H9 (cell line): ENCODE measurements around the gene GET4. TPM values are rescaled to one million over a fixed set of nuclear protein-coding genes. Genes with fewer than 3 reads are reported as not detected.

ENCODE experiments used
- DNase-seq: peaks from one replicate; pipeline ENCODE4 v3.0.0-alpha.2; 2017
- H2AFZ ChIP-seq: one replicate; pipeline ENCODE4 v1.6.1; 2013; ENCODE audit warnings: mild to moderate bottlenecking, low read length, control low read depth, moderate library complexity
- H2AK5ac ChIP-seq: 2 replicates; pipeline ENCODE4 v1.6.1; 2013; ENCODE audit warnings: low read length, control low read depth, mixed read lengths; ENCODE audit not compliant: insufficient read length
- H2BK120ac ChIP-seq: one replicate; pipeline ENCODE4 v1.6.1; 2013; ENCODE audit warnings: low read depth, mild to moderate bottlenecking, low read length, control low read depth, inconsistent platforms; ENCODE audit not compliant: poor library complexity, severe bottlenecking
- H2BK12ac ChIP-seq: 2 replicates; pipeline ENCODE4 v1.6.1; 2013; ENCODE audit warnings: low read length, control low read depth, mixed read lengths, low read depth; ENCODE audit not compliant: insufficient read length
- H2BK15ac ChIP-seq: 2 replicates; pipeline ENCODE4 v1.6.1; 2013; ENCODE audit warnings: low read depth, low read length, control low read depth
- H2BK20ac ChIP-seq: one replicate; pipeline ENCODE4 v1.6.1; 2013; ENCODE audit warnings: low read depth, mild to moderate bottlenecking, low read length, control low read depth, inconsistent platforms; ENCODE audit not compliant: poor library complexity, severe bottlenecking
- H2BK5ac ChIP-seq: 2 replicates; pipeline ENCODE4 v1.6.1; 2013; ENCODE audit warnings: low read length, control low read depth, mixed read lengths; ENCODE audit not compliant: insufficient read length
- H3K14ac ChIP-seq: 2 replicates; pipeline ENCODE4 v1.6.1; 2013; ENCODE audit warnings: low read length, control low read depth; ENCODE audit not compliant: insufficient read depth
- H3K18ac ChIP-seq: 2 replicates; pipeline ENCODE4 v1.6.1; 2013; ENCODE audit warnings: low read depth, mild to moderate bottlenecking, mixed read lengths, low read length, control low read depth; ENCODE audit not compliant: insufficient read length
- H3K23ac ChIP-seq: 2 replicates; pipeline ENCODE4 v1.6.1; 2013; ENCODE audit warnings: low read length, control low read depth, mixed read lengths, low read depth; ENCODE audit not compliant: insufficient read length
- H3K23me2 ChIP-seq: 2 replicates; pipeline ENCODE4 v1.6.1; 2013; ENCODE audit warnings: low read depth, mild to moderate bottlenecking, mixed read lengths, low read length, control low read depth; ENCODE audit not compliant: insufficient read length, poor library complexity, severe bottlenecking
- H3K27ac ChIP-seq: 2 replicates; pipeline ENCODE4 v1.5.1; 2013; ENCODE audit warnings: low read length, control low read depth, mixed read lengths, low read depth; ENCODE audit not compliant: insufficient read length
- H3K27me3 ChIP-seq: 2 replicates; pipeline ENCODE4 v1.6.1; 2013; ENCODE audit warnings: low read length, control low read depth, inconsistent platforms; ENCODE audit not compliant: insufficient read depth
- H3K4ac ChIP-seq: 2 replicates; pipeline ENCODE4 v1.6.1; 2013; ENCODE audit warnings: low read depth, mild to moderate bottlenecking, control low read depth, inconsistent platforms, low read length, moderate library complexity
- H3K4me1 ChIP-seq: 2 replicates; pipeline ENCODE4 v1.6.1; 2013; ENCODE audit warnings: low read length, control low read depth, inconsistent platforms; ENCODE audit not compliant: insufficient read depth
- H3K4me2 ChIP-seq: 2 replicates; pipeline ENCODE4 v1.6.1; 2013; ENCODE audit warnings: low read length, control low read depth, mixed read lengths; ENCODE audit not compliant: insufficient read length, insufficient read depth
- H3K56ac ChIP-seq: 2 replicates; pipeline ENCODE4 v1.6.1; 2013; ENCODE audit warnings: low read depth, mild to moderate bottlenecking, mixed read lengths, low read length, control low read depth; ENCODE audit not compliant: insufficient read length
- H3K79me1 ChIP-seq: 2 replicates; pipeline ENCODE4 v1.6.1; 2013; ENCODE audit warnings: low read depth, mild to moderate bottlenecking, moderate library complexity, low read length, control low read depth, inconsistent platforms; ENCODE audit not compliant: insufficient read depth, poor library complexity, severe bottlenecking
- H3K79me2 ChIP-seq: 2 replicates; pipeline ENCODE4 v1.6.1; 2013; ENCODE audit warnings: low read length, control low read depth, inconsistent platforms; ENCODE audit not compliant: insufficient read depth
- H3K9ac ChIP-seq: 2 replicates; pipeline ENCODE4 v1.6.1; 2013; ENCODE audit warnings: low read length, control low read depth, mixed read lengths; ENCODE audit not compliant: insufficient read length; ENCODE audit errors: extremely low read depth
- H3K9me3 ChIP-seq: one replicate; pipeline ENCODE4 v1.6.1; 2013; ENCODE audit warnings: low read depth, low read length, inconsistent platforms; ENCODE audit not compliant: control insufficient read depth
- H3T11ph ChIP-seq: one replicate; pipeline ENCODE4 v1.6.1; 2013; ENCODE audit warnings: mild to moderate bottlenecking, low read length, control low read depth, inconsistent platforms
- H4K20me1 ChIP-seq: one replicate; pipeline ENCODE4 v1.6.1; 2013; ENCODE audit not compliant: control insufficient read depth, insufficient read length, insufficient read depth
- H4K5ac ChIP-seq: 2 replicates; pipeline ENCODE4 v1.6.1; 2013; ENCODE audit warnings: low read depth, mild to moderate bottlenecking, mixed read lengths, low read length, control low read depth; ENCODE audit not compliant: insufficient read length
- H4K8ac ChIP-seq: replicated peaks from 2 replicates; pipeline ENCODE4 v1.6.1; 2013; ENCODE audit warnings: low read length, control low read depth, mixed read lengths, low read depth; ENCODE audit not compliant: insufficient read length
- H4K91ac ChIP-seq: 2 replicates; pipeline ENCODE4 v1.6.1; 2013; ENCODE audit warnings: low read depth, mild to moderate bottlenecking, moderate library complexity, mixed read lengths, low read length, control low read depth; ENCODE audit not compliant: insufficient read length
- H3K27ac Mint-ChIP-seq, 3 experiments: 2 replicates in 2 of 3; 3 replicates in 1 of 3; pipeline ENCODE4 v1.8.0; 2020 to 2021; ENCODE audit warnings: mixed read lengths in 3 of 3, mild to moderate bottlenecking in 1 of 3, moderate library complexity in 1 of 3
- H3K27me3 Mint-ChIP-seq: 2 replicates; pipeline ENCODE4 v1.8.0; 2021; ENCODE audit warnings: low read depth, mild to moderate bottlenecking, moderate library complexity, mixed read lengths
- H3K36me3 Mint-ChIP-seq, 3 experiments: 2 replicates in 2 of 3; 3 replicates in 1 of 3; pipeline ENCODE4 v1.8.0; 2020 to 2021; ENCODE audit warnings: low read depth in 3 of 3, mixed read lengths in 3 of 3; ENCODE audit not compliant: insufficient read depth in 1 of 3
- H3K4me1 Mint-ChIP-seq, 2 experiments: 2 replicates each; pipeline ENCODE4 v1.8.0; 2020; ENCODE audit warnings: mixed read lengths in 2 of 2
- H3K4me3 Mint-ChIP-seq, 2 experiments: 2 replicates in 1 of 2; 3 replicates in 1 of 2; pipeline ENCODE4 v1.8.0; 2020 to 2021; ENCODE audit warnings: mild to moderate bottlenecking in 2 of 2, mixed read lengths in 2 of 2, moderate library complexity in 1 of 2
- H3K9me3 Mint-ChIP-seq, 2 experiments: 2 replicates in 1 of 2; 3 replicates in 1 of 2; pipeline ENCODE4 v1.8.0; 2020; ENCODE audit warnings: mild to moderate bottlenecking in 2 of 2, mixed read lengths in 2 of 2, moderate library complexity in 1 of 2
- WGBS: extraction: QIAGEN DNeasy Blood & Tissue Kit; methylation state at CpG from one replicate; pipeline ENCODE4 v1.1.7; 2013; ENCODE audit warnings: missing lambda C conversion rate, low lambda C conversion rate, mixed read lengths; ENCODE audit not compliant: insufficient read length; ENCODE audit errors: extremely low coverage; 5-methylcytosine and 5-hydroxymethylcytosine counted together
- total RNA-seq: library from RNA; stranded (reverse); gene quantifications from 2 replicates; pipeline ENCODE4 v1.2.1, GENCODE V29; 2021
- TF ChIP-seq, protein P1 (sequence below): fragments of 200-600 bp; sonication (generic); conservative IDR thresholded peaks from 3 replicates; pipeline ENCODE4 v1.8.0; 2021; ENCODE audit warnings: antibody characterized with exemption, mild to moderate bottlenecking

The GET4 gene
- total RNA-seq, 1 experiment from 2014 or later, result 70.2 TPM

DNA sequence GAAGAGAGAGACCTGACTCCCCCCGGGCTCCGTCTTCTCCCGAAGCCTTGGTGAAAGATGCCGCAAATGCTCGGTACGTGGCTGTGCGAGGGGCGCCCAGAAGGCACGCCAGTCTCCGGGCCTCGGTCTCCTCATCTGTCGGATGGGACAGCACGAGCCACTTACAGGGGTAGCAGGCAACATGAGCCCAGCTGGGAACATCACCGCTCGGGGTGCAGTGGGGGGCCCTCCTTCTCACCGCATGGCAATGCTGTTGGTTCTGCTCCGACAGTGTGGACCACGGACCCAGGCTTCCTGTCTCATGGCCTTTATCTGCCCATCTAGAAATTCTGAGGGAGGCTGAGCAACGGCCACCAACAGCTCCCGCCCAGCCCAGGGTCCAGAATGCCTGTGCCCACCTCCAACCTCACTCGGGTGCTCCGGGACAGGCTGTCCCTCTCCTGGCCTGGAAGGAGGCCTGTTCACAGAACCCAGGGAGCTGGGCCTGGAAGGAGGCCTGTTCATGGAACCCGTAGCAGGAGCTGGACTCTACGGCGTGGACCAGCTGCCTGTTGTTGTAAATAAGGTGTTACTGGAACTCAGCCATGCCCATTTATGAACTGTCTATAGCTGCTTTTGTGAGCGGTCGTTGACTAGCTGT lies 62.3 kb downstream of the GET4 start:
- H2BK120ac ChIP-seq, result no peak overlapping the region
- Mint-ChIP-seq H3K27ac (no peak overlapping the region), H3K27me3 (peaks cover 12% of the 10 kb centered on the region), H3K9me3 (peaks cover 3 to 4% of the 10 kb centered on the region in 2 experiments; a peak in 3 of 5 replicates), H3K4me3 (no peak overlapping the region), H3K36me3 (no peaks in the 10 kb centered on the region; a peak in 2 of 7 replicates), H3K4me1 (peaks cover 4 to 5% of the 10 kb centered on the region in 2 experiments; a peak in 2 of 4 replicates)
- H2BK20ac ChIP-seq, result no peak overlapping the region
- no peak overlapping the region for H2BK12ac ChIP-seq
- no peak for DNase-seq
- no peak overlapping the region for H3K27ac ChIP-seq
- H3K18ac ChIP-seq, result no peak overlapping the region
- H3K56ac ChIP-seq, result no peak overlapping the region
- TF ChIP-seq, protein P1, sequence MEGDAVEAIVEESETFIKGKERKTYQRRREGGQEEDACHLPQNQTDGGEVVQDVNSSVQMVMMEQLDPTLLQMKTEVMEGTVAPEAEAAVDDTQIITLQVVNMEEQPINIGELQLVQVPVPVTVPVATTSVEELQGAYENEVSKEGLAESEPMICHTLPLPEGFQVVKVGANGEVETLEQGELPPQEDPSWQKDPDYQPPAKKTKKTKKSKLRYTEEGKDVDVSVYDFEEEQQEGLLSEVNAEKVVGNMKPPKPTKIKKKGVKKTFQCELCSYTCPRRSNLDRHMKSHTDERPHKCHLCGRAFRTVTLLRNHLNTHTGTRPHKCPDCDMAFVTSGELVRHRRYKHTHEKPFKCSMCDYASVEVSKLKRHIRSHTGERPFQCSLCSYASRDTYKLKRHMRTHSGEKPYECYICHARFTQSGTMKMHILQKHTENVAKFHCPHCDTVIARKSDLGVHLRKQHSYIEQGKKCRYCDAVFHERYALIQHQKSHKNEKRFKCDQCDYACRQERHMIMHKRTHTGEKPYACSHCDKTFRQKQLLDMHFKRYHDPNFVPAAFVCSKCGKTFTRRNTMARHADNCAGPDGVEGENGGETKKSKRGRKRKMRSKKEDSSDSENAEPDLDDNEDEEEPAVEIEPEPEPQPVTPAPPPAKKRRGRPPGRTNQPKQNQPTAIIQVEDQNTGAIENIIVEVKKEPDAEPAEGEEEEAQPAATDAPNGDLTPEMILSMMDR, result no peak
- H3K23me2 ChIP-seq, result no peaks in the 10 kb centered on the region
- no peaks in the 10 kb centered on the region for H3K79me2 ChIP-seq
- no peaks in the 10 kb centered on the region for H3K79me1 ChIP-seq
- H4K8ac ChIP-seq, result no peak overlapping the region
- H4K5ac ChIP-seq, result no peak overlapping the region
- H4K91ac ChIP-seq, result no peak overlapping the region
- no peak overlapping the region for H3K4ac ChIP-seq
- H3T11ph ChIP-seq, result no peak overlapping the region
- no peak overlapping the region for H3K14ac ChIP-seq
- no peak overlapping the region for H3K23ac ChIP-seq
- no peak overlapping the region for H2AFZ ChIP-seq
- H3K4me1 ChIP-seq, result no peaks in the 10 kb centered on the region
- no peak overlapping the region for H3K4me2 ChIP-seq
- no CpG with 5 or more reads among the region's 27 CpGs for WGBS
- no peaks in the 10 kb centered on the region for H3K27me3 ChIP-seq
- no peak overlapping the region for H2BK5ac ChIP-seq
- no peak overlapping the region for H2AK5ac ChIP-seq
- no peaks in the 10 kb centered on the region for H4K20me1 ChIP-seq
- H3K9me3 ChIP-seq, result no peaks in the 10 kb centered on the region
- no peak overlapping the region for H2BK15ac ChIP-seq
- H3K9ac ChIP-seq, result no peak overlapping the region
